ENCODE data around the gene TPCN1. TPM values are rescaled to one million over a fixed set of nuclear protein-coding genes. Genes with fewer than 3 reads are reported as not detected.

Gene TPCN1
- total RNA-seq, 6 experiments from 2014 or later = 18.0 to 34.6 (median 28.3) TPM

DNA sequence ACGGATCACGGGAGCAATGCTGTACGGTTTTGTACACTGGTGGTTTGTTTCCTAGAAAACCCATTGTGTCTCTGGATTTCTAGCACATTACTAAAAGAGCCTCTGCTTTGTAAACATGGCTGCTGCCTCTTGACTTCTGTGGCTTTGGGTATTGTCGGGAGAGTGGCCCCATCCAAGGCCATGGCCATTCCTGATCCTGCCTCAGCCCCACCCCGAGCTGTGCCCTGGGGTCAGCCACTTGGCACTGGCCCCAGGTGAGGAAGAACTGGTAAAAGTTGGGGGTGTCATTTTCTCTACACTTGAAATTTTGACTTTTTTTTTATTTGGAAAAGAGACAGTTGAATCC lies 77.2 kb downstream of the TPCN1 start:
- intact Hi-C loops (cut with DNase I) = loop anchor here in 1 of 2 donors (10.0 kb wide), 1 partner anchor 104 kb away; no protein-coding TSS in a partner anchor
- no peak overlapping the region for H3K4me3 ChIP-seq
- peak overlapping the region in 2 of 3 donors; percentile 79 to 90 for H3K27ac ChIP-seq
- no peaks in the 10 kb centered on the region for H3K27me3 ChIP-seq
- TF ChIP-seq POLR2A (IDR thresholded peaks at IDR 0.05) = no peak
- TF ChIP-seq, protein P1, sequence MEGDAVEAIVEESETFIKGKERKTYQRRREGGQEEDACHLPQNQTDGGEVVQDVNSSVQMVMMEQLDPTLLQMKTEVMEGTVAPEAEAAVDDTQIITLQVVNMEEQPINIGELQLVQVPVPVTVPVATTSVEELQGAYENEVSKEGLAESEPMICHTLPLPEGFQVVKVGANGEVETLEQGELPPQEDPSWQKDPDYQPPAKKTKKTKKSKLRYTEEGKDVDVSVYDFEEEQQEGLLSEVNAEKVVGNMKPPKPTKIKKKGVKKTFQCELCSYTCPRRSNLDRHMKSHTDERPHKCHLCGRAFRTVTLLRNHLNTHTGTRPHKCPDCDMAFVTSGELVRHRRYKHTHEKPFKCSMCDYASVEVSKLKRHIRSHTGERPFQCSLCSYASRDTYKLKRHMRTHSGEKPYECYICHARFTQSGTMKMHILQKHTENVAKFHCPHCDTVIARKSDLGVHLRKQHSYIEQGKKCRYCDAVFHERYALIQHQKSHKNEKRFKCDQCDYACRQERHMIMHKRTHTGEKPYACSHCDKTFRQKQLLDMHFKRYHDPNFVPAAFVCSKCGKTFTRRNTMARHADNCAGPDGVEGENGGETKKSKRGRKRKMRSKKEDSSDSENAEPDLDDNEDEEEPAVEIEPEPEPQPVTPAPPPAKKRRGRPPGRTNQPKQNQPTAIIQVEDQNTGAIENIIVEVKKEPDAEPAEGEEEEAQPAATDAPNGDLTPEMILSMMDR (IDR thresholded peaks at IDR 0.05) = no peak
- no peak for DNase-seq
- no peak for ATAC-seq
- peaks cover 0 to 25% (median 4%) of the 10 kb centered on the region in 4 donors for H3K36me3 ChIP-seq
- no peaks in the 10 kb centered on the region for H3K9me3 ChIP-seq
- peaks cover 0 to 26% (median 12%) of the 10 kb centered on the region in 4 donors for H3K4me1 ChIP-seq
- WGBS (ENCODE audit: insufficient coverage, low coverage, low lambda C conversion rate, missing lambda C conversion rate) = 96% methylated on average over 3 of the region's 5 CpGs

DNA sequence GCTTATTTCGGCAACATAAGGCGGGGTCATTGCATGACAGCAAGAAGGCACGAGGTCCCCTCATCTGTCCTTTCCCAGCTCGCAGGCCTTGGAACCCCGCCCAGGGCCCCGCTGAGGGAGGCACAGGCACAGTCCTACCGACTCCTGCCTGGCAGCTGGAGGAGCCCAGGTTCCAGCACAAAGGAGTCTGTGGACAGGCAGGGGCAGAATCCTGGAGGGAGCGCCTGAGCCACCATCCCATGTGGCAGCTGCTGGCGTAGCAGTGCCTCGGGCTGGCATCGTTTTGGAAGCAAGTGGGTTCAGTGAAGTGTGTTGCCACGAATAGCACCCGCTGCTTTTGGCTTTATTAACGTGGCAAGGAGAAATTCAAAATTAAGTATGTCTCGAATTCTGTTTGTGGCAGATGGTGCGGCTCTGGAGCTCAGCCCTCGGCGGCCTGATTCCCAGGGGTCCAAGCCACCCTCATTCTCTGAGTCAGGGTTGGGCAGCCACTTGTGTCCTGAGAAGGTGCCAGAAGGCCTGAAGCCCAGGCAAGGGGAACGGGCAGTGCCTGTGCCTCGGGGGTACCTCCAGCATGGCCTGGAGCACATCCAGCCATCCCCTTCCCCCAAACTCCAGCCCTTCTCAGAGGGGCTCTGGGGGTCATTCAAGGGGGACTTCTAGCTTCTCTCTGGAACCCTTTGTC lies 77.7 kb downstream of the TPCN1 start:
- H3K36me3 ChIP-seq = peaks cover 0 to 21% (median 4%) of the 10 kb centered on the region in 4 donors
- peaks cover 0 to 26% (median 12%) of the 10 kb centered on the region in 4 donors for H3K4me1 ChIP-seq
- intact Hi-C loops (cut with DNase I) = loop anchor here in 1 of 2 donors (10.0 kb wide), 1 partner anchor 104 kb away; no protein-coding TSS in a partner anchor
- H3K27me3 ChIP-seq = no peaks in the 10 kb centered on the region
- TF ChIP-seq, protein P1 (IDR thresholded peaks at IDR 0.05) = no peak
- TF ChIP-seq POLR2A (IDR thresholded peaks at IDR 0.05) = no peak
- H3K9me3 ChIP-seq = no peaks in the 10 kb centered on the region
- WGBS (ENCODE audit: insufficient coverage, low coverage, low lambda C conversion rate, missing lambda C conversion rate) = 72% methylated on average over 7 of the region's 20 CpGs
- no peak overlapping the region for H3K4me3 ChIP-seq
- ATAC-seq (no peak), DNase-seq (peak in 1 of 3 donors; percentile 60)
- peak overlapping the region in 2 of 3 donors; percentile 79 to 90 for H3K27ac ChIP-seq

DNA sequence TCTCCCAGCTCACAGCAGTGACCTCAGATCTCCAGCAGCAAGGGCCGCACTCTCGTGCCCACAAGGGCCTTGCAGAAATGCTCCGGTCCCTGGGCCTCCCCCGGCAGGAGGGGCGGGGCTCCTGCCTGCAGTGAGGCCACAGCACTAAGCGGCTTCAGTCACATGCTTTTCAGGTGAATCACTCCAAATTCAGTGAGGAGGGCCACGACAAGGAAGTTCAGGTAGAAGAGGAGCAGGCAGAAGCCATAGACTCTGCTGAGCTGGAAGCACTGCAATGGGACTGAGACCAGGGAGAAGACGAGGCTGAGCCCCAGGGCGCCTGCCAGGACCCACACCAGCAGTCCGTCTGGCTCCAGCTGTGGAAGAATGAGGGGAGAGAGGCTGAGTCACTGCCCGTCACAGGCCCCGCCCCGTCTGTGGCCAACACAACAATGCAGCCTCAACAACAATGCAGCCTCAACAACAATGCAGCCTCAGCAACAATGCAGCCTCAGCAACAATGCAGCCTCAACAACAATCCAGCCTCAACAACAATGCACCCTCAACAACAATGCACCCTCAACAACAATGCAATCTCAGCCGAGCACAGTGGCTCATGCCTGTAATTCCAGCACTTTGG lies 78.5 kb downstream of the TPCN1 start:
- no peak overlapping the region for H3K4me3 ChIP-seq
- H3K4me1 ChIP-seq = peaks cover 0 to 26% (median 12%) of the 10 kb centered on the region in 4 donors
- H3K36me3 ChIP-seq = peaks cover 0 to 14% (median 4%) of the 10 kb centered on the region in 4 donors
- no peaks in the 10 kb centered on the region for H3K27me3 ChIP-seq
- no peak overlapping the region for H3K27ac ChIP-seq
- no peaks in the 10 kb centered on the region for H3K9me3 ChIP-seq
- ATAC-seq = peak in 1 of 4 donors; percentile 46
- no CpG with 5 or more reads among the region's 14 CpGs for WGBS (ENCODE audit: insufficient coverage, low coverage, low lambda C conversion rate, missing lambda C conversion rate)
- TF ChIP-seq, protein P1 (IDR thresholded peaks at IDR 0.05) = no peak
- TF ChIP-seq POLR2A (IDR thresholded peaks at IDR 0.05) = no peak
- DNase-seq = no peak
- intact Hi-C loops (cut with DNase I) = loop anchor here in 1 of 2 donors (10.0 kb wide), 1 partner anchor 105 kb away; no protein-coding TSS in a partner anchor

DNA sequence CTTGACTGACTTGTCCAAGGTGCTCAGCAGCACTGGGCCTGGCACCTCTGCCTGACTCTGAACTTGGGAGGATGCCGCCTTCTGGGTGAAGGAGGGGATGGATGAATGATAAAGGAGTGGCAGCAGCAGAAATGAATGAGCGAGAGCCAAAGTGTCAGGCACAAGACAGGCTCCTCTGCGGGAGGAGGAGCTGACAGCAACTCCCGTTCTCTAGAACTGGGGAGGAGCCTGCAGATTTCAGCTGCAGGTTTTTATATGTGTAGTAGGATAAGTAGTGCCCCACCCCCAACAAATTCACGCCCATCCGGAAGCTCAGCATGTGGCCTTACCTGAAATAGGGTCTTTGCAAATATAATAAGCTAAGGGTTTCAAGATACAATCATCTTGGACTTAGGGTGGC lies 80.5 kb downstream of the TPCN1 start:
- Histone ChIP-seq H3K36me3 (no peaks in the 10 kb centered on the region), H3K4me1 (peaks cover 0 to 20% (median 9%) of the 10 kb centered on the region in 4 donors), H3K9me3 (no peaks in the 10 kb centered on the region), H3K27me3 (no peaks in the 10 kb centered on the region), H3K4me3 (no peak overlapping the region), H3K27ac (no peak overlapping the region)
- ATAC-seq (no peak), DNase-seq (no peak)
- WGBS (ENCODE audit: insufficient coverage, low coverage, low lambda C conversion rate, missing lambda C conversion rate) = 94% methylated on average over 3 of the region's 6 CpGs
- intact Hi-C loops (cut with DNase I) = no loop called here
- TF ChIP-seq, protein P1 (IDR thresholded peaks at IDR 0.05) = no peak
- TF ChIP-seq POLR2A (IDR thresholded peaks at IDR 0.05) = no peak
